ENCODE measurements around the gene PKD2.
A peak's percentile ranks its signal among the peaks of the same experiment; 100 is the strongest.
"Not testable (repeated sequence)": the region's sequence is repeated elsewhere in the genome, so short reads cannot be mapped to it uniquely, and the experiment has no call there.

Gene PKD2

DNA sequence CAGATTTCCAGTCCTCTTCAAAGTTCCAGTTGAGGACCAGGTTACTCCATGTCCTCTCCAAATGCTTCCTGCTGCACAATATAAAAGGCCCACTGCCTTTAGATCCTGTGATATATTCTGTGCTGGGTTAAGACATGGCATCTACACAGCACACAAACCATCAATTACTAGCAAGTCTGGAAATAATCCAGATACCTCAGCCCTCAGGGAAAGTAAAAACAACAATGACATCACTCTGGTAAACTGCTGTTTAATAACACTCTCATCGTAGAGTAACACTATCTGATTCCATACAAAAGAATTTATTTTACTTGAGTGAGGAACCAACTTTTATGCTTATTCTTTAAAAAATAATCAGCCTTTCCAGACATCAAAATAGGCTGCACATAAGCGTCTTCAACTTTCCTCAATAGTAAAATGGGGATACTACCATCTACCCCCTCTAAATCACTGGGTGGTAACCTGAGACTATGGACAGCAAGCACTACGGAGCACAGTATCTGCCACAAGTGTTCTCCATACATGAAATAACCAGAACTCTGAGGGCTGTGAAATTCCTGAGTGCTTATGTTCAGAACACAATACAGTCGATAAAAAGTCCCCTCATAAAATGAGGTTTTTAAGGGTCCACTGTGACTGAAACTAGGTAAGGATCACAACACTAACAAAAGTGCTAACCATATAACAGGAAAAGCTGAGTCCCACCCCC is 97.6 kb downstream of the PKD2 start:
- no peak for TF ChIP-seq CTCF (conservative IDR thresholded peaks at IDR 0.05)
- no peak overlapping the region for H3K27ac ChIP-seq

DNA sequence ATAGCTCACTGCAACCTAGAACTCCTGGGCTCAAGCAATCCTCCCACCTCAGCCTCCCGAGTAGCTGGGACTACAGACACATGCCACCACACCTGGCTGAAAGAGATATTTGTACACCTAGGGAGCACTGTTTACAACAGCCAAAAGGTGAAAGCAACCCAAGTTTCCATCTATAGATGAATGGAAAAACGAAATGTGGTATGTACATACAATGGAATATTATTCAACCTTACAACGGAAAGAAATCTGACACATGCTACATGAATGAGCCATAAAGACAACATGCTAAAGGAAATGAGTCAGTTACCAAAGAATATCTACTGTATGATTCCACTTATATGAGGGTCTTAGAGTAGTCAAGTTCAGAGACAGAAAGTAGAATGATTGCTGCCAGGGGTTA is 98.8 kb downstream of the PKD2 start:
- no peak overlapping the region for H3K27ac ChIP-seq
- no peak for TF ChIP-seq CTCF (conservative IDR thresholded peaks at IDR 0.05)

GRCh38 chr4:88107406-88108107 is 100.1 kb downstream of the PKD2 start:
- TF ChIP-seq CTCF (conservative IDR thresholded peaks at IDR 0.05): no peak
- H3K27ac ChIP-seq: no peak overlapping the region

- not testable (repeated sequence) for H3K27ac ChIP-seq
Measured at GRCh38 chr4:88108108-88108465, 100.7 kb downstream of the PKD2 start.

- no peak for TF ChIP-seq CTCF (conservative IDR thresholded peaks at IDR 0.05)
- peak overlapping the region; percentile 59 for H3K27ac ChIP-seq
Measured at GRCh38 chr4:88108747-88109122, 101.3 kb downstream of the PKD2 start.

DNA sequence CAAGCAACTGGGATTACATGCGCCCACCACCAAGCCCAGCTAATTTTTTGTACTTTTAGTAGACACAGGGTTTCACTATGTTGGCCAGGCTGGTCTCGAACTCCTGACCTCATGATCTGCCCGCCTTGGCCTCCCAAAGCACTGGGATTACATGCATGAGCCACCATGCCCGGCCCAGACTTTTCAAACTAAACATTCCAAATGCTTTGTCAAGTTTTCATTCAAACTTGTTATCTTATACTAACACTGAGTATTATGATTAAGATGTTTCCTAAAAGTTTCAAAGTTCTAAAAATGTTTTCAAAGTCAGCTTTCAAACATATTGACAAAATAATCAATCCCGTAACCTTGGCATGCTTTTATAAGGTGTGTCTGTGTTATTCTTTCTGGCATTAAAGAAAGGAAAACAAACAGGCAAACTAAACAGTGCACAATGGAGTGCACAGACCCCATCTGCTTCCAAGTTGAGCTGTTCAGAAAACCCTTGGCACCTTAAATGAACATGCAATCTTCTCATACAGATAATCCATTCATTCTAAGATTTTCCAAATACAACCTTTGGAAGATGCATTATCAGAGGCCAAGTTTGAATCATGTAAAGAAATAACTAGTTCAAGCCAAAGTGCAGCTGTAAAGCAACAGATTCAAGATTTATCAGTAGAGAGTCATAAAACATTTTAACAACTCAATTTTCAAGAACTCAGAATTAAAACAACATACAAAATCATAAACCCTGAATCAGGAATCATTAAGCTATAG is 101.9 kb downstream of the PKD2 start:
- H3K27ac ChIP-seq: peak overlapping the region; percentile 59
- TF ChIP-seq CTCF (conservative IDR thresholded peaks at IDR 0.05): no peak

- peak overlapping the region; percentile 59 for H3K27ac ChIP-seq
Measured at GRCh38 chr4:88110826-88111225, 103.4 kb downstream of the PKD2 start.

More at GRCh38 chr4:88110826-88111225, 103.4 kb downstream of the PKD2 start:
- no peak for TF ChIP-seq CTCF (conservative IDR thresholded peaks at IDR 0.05)
